Astrocyte (in vitro differentiated cells and primary cell): ENCODE results near the gene BDH2. TPM values are rescaled to one million over a fixed set of nuclear protein-coding genes. Genes with fewer than 3 reads are reported as not detected.

Experiments used
- DNase-seq: peaks from one replicate; pipeline ENCODE4 v3.0.0-alpha.2; 2010; ENCODE audit warnings: low read depth
- FAIRE-seq: peaks from 2 replicates; lab custom pipeline; 2011; peaks lifted over from hg19 to GRCh38; lab: Jason Lieb, UNC
- H2AFZ ChIP-seq: 2 replicates; pipeline ENCODE4 v1.6.0; 2012; ENCODE audit warnings: low read depth, low read length, inconsistent platforms
- H3K27ac ChIP-seq: 2 replicates; pipeline ENCODE4 v1.5.1; 2011; ENCODE audit warnings: low read depth, low read length, inconsistent platforms
- H3K27me3 ChIP-seq: 2 replicates; pipeline ENCODE4 v1.6.0; 2011; ENCODE audit warnings: low read length, inconsistent platforms; ENCODE audit not compliant: insufficient read depth
- H3K36me3 ChIP-seq: 2 replicates; pipeline ENCODE4 v1.5.1; 2011; ENCODE audit warnings: low read length, inconsistent platforms; ENCODE audit not compliant: insufficient read depth
- H3K4me1 ChIP-seq: 2 replicates; pipeline ENCODE4 v1.5.1; 2011; ENCODE audit warnings: low read length, inconsistent platforms; ENCODE audit not compliant: insufficient read depth
- H3K4me2 ChIP-seq: 2 replicates; pipeline ENCODE4 v1.6.0; 2012; ENCODE audit warnings: low read length, inconsistent platforms
- H3K4me3 ChIP-seq: 2 replicates; pipeline ENCODE4 v1.5.1; 2011; ENCODE audit warnings: low read depth, mild to moderate bottlenecking, low read length, inconsistent platforms; ENCODE audit not compliant: insufficient read depth
- H3K79me2 ChIP-seq: 2 replicates; pipeline ENCODE4 v1.6.0; 2012; ENCODE audit warnings: mild to moderate bottlenecking, low read length, inconsistent platforms; ENCODE audit not compliant: insufficient read depth
- H3K9ac ChIP-seq: 2 replicates; pipeline ENCODE4 v1.6.0; 2012; ENCODE audit warnings: mild to moderate bottlenecking, low read length, inconsistent platforms
- H3K9me3 ChIP-seq: 2 replicates; pipeline ENCODE4 v1.5.1; 2012; ENCODE audit warnings: low read depth, mild to moderate bottlenecking, low read length, inconsistent platforms; ENCODE audit not compliant: insufficient read depth
- H4K20me1 ChIP-seq: 2 replicates; pipeline ENCODE4 v1.6.0; 2012; ENCODE audit warnings: low read length, inconsistent platforms; ENCODE audit not compliant: insufficient read depth
- H3K27ac Mint-ChIP-seq: one replicate; pipeline ENCODE4 v1.8.0; 2021; ENCODE audit warnings: mild to moderate bottlenecking, mixed read lengths; ENCODE audit not compliant: unreplicated experiment
- H3K27me3 Mint-ChIP-seq: one replicate; pipeline ENCODE4 v1.8.0; 2021; ENCODE audit warnings: low read depth, mixed read lengths; ENCODE audit not compliant: unreplicated experiment
- H3K36me3 Mint-ChIP-seq: one replicate; pipeline ENCODE4 v1.8.0; 2021; ENCODE audit warnings: low read depth, mixed read lengths; ENCODE audit not compliant: unreplicated experiment
- H3K4me1 Mint-ChIP-seq: one replicate; pipeline ENCODE4 v1.8.0; 2021; ENCODE audit warnings: low read depth, mixed read lengths; ENCODE audit not compliant: unreplicated experiment
- H3K4me3 Mint-ChIP-seq: one replicate; pipeline ENCODE4 v1.8.0; 2021; ENCODE audit warnings: mild to moderate bottlenecking, moderate library complexity, mixed read lengths; ENCODE audit not compliant: unreplicated experiment
- H3K9me3 Mint-ChIP-seq: one replicate; pipeline ENCODE4 v1.8.0; 2021; ENCODE audit warnings: mild to moderate bottlenecking, mixed read lengths; ENCODE audit not compliant: unreplicated experiment
- EZH2 ChIP-seq: IDR thresholded peaks from 2 replicates; pipeline ENCODE4 v1.6.1; 2012; ENCODE audit warnings: mild to moderate bottlenecking, low read length, inconsistent platforms; ENCODE audit not compliant: insufficient read depth
- total RNA-seq: library from RNA; stranded (reverse); gene quantifications from 2 replicates; pipeline ENCODE4 v1.2.1, GENCODE V29; 2021
- TF ChIP-seq, protein P1 (sequence below): IDR thresholded peaks from 2 replicates; pipeline ENCODE4 v1.5.1; 2011; ENCODE audit warnings: low read depth, mild to moderate bottlenecking, inconsistent platforms, low read length, moderate library complexity; ENCODE audit not compliant: insufficient read depth

Gene BDH2
- total RNA-seq, 1 donor from 2014 or later, result 31.0 TPM

DNA sequence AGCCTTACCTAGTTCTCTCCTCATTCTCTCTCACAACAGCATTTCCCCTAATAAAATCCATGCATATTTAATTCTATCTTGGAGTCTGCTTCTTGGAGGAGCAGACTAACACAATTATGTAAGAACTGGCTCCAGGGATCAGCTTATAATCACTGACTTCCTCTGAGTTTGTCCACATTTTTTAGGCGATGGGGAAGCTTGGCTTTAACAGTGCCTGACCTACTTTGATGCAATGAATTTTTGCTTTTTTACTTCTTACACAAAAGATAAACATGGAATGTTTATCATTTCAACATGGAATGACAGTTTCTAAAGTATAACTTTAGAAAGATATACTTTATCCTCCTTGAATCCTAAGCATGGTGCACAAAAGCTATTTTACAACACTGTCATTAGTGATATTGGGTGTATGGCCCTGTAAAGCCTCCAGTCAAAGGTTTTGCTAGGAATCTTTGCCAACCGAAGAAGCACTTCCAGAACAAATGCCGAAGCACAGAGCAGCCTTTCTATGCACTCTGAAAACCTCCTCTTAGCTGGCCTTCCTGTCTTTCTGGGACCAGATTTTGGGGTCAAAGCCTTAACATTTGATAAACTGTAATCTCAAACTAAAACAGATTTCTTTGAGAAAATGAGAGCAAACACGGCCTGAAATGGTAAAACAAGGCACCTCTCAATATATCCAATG is 736 bp downstream of the BDH2 start:
- no peak for TF ChIP-seq EZH2
- TF ChIP-seq, protein P1, sequence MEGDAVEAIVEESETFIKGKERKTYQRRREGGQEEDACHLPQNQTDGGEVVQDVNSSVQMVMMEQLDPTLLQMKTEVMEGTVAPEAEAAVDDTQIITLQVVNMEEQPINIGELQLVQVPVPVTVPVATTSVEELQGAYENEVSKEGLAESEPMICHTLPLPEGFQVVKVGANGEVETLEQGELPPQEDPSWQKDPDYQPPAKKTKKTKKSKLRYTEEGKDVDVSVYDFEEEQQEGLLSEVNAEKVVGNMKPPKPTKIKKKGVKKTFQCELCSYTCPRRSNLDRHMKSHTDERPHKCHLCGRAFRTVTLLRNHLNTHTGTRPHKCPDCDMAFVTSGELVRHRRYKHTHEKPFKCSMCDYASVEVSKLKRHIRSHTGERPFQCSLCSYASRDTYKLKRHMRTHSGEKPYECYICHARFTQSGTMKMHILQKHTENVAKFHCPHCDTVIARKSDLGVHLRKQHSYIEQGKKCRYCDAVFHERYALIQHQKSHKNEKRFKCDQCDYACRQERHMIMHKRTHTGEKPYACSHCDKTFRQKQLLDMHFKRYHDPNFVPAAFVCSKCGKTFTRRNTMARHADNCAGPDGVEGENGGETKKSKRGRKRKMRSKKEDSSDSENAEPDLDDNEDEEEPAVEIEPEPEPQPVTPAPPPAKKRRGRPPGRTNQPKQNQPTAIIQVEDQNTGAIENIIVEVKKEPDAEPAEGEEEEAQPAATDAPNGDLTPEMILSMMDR, result no peak

DNA sequence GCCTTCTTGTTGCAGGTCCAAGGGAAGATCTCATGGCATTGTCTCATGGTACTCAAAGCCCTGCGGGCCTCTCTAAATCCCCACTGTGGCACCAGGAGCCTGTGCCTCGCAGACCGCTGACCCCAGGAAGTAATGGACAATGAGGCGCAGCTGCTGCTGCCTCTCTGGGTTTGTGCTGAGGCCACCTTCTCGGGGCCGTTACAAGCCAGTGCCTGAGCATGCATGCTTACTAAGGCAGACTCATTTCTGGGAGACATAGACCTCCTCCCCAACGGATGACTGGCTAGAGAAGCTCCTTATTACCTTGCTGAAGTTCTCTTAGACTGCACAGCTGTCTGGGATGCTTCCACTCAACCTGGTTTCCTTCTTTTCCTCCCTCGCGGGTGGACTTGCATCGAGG is 1.3 kb downstream of the BDH2 start:
- Mint-ChIP-seq H3K36me3 (no peaks in the 10 kb centered on the region), H3K27me3 (no peaks in the 10 kb centered on the region), H3K9me3 (no peaks in the 10 kb centered on the region), H3K4me1 (peaks cover 9% of the 10 kb centered on the region), H3K4me3 (no peak overlapping the region), H3K27ac (no peak overlapping the region)
- Histone ChIP-seq H3K36me3 (no peaks in the 10 kb centered on the region), H3K9ac (peak overlapping the region; percentile 83), H3K4me3 (no peak overlapping the region), H4K20me1 (no peaks in the 10 kb centered on the region), H3K4me2 (peak overlapping the region; percentile 86), H3K27me3 (no peaks in the 10 kb centered on the region), H3K79me2 (peaks cover 13% of the 10 kb centered on the region), H3K9me3 (no peaks in the 10 kb centered on the region), H3K4me1 (peaks cover 9% of the 10 kb centered on the region), H3K27ac (no peak overlapping the region), H2AFZ (no peak overlapping the region)
- DNase-seq (no peak), FAIRE-seq (no peak)
- no peak for TF ChIP-seq EZH2
- TF ChIP-seq, protein P1, result no peak

More for the DNA sequence above, 736 bp downstream of the BDH2 start:
- no peaks in the 10 kb centered on the region for H3K9me3 Mint-ChIP-seq
- H3K27ac ChIP-seq, result peak overlapping the region; percentile 56
- H3K4me1 ChIP-seq, result peaks cover 9% of the 10 kb centered on the region
- FAIRE-seq, result no peak
- peak overlapping the region; percentile 88 for H3K4me3 Mint-ChIP-seq
- peak overlapping the region; percentile 70 for H3K4me3 ChIP-seq
- no peak for DNase-seq
- no peaks in the 10 kb centered on the region for H3K9me3 ChIP-seq
- H3K27me3 Mint-ChIP-seq, result no peaks in the 10 kb centered on the region
- H4K20me1 ChIP-seq, result no peaks in the 10 kb centered on the region
- peak overlapping the region; percentile 86 for H3K4me2 ChIP-seq
- peak overlapping the region; percentile 83 for H3K9ac ChIP-seq
- H3K4me1 Mint-ChIP-seq, result peaks cover 9% of the 10 kb centered on the region
- no peaks in the 10 kb centered on the region for H3K36me3 ChIP-seq
- no peaks in the 10 kb centered on the region for H3K36me3 Mint-ChIP-seq
- peak overlapping the region; percentile 45 for H2AFZ ChIP-seq
- H3K27me3 ChIP-seq, result no peaks in the 10 kb centered on the region
- H3K27ac Mint-ChIP-seq, result peak overlapping the region; percentile 1
- H3K79me2 ChIP-seq, result peaks cover 13% of the 10 kb centered on the region

DNA sequence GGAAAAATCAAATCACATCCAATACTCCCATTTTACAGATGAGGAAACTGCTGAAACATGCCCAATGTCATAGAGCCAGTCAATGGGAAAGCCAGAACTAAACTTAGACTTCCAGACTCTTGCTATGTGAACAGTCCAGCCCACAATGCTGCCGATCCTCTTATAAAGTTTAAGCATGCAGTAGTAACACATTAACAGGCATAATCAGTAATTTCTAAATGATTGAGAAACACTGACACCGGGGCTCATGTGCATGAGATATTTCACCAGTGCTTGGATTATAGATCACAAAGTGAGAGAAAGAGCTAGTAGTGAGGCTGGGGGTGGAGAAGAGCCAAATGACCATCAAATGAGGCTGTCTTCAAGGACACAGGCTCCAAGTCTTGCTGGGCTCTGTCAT is 2.5 kb downstream of the BDH2 start:
- H3K9ac ChIP-seq, result no peak overlapping the region
- no peaks in the 10 kb centered on the region for H3K9me3 Mint-ChIP-seq
- H3K4me3 ChIP-seq, result no peak overlapping the region
- no peak overlapping the region for H3K4me2 ChIP-seq
- H3K27me3 Mint-ChIP-seq, result no peaks in the 10 kb centered on the region
- no peak overlapping the region for H3K27ac Mint-ChIP-seq
- DNase-seq, result no peak
- H3K79me2 ChIP-seq, result peaks cover 13% of the 10 kb centered on the region
- H3K36me3 ChIP-seq, result no peaks in the 10 kb centered on the region
- no peak overlapping the region for H3K27ac ChIP-seq
- H3K27me3 ChIP-seq, result no peaks in the 10 kb centered on the region
- no peak for TF ChIP-seq EZH2
- TF ChIP-seq, protein P1, result no peak
- no peak for FAIRE-seq
- H3K4me1 Mint-ChIP-seq, result peaks cover 9% of the 10 kb centered on the region
- H3K9me3 ChIP-seq, result no peaks in the 10 kb centered on the region
- H3K4me3 Mint-ChIP-seq, result no peak overlapping the region
- no peak overlapping the region for H2AFZ ChIP-seq
- H3K36me3 Mint-ChIP-seq, result no peaks in the 10 kb centered on the region
- peaks cover 9% of the 10 kb centered on the region for H3K4me1 ChIP-seq
- H4K20me1 ChIP-seq, result no peaks in the 10 kb centered on the region
